PC-9 (cell line): ENCODE measurements around the gene MCCD1. TPM values are rescaled to one million over a fixed set of nuclear protein-coding genes. Genes with fewer than 3 reads are reported as not detected.

Source experiments
- BruUV-seq: library from RNA; stranded (reverse); fragments of 400-500 nt; replicated peaks from 2 replicates; lab custom pipeline; 2021; lab: Mats Ljungman, UMichigan
- CTCF ChIA-PET: fragments of 300-600 bp; sonication (Branson Sonifier 250); formaldehyde crosslinking; loops from one replicate; lab custom pipeline; 2022; ENCODE audit warnings: antibody characterized with exemption; lab: Charles Lee
- POLR2A ChIA-PET: fragments of 300-600 bp; sonication (Branson Sonifier 250); formaldehyde crosslinking; loops from one replicate; lab custom pipeline; 2022; ENCODE audit warnings: antibody characterized with exemption; ENCODE audit not compliant: unreplicated experiment; lab: Charles Lee
- DNase-seq, 2 experiments: peaks; one replicate each; pipeline versions ENCODE4 v3.0.0 to v3.0.0-alpha.2; 2015 to 2022; ENCODE audit warnings: mixed read lengths in 1 of 2
- H2AFZ ChIP-seq: fragments of 200-600 bp; sonication (generic); 2 replicates; pipeline ENCODE4 v1.8.1; 2017; ENCODE audit warnings: antibody characterized with exemption
- H3F3A ChIP-seq: fragments of 200-600 bp; sonication (generic); 2 replicates; pipeline ENCODE4 v1.8.1; 2017; ENCODE audit warnings: antibody characterized with exemption, mild to moderate bottlenecking, low read depth; ENCODE audit not compliant: insufficient read depth
- H3K27ac ChIP-seq: fragments of 200-600 bp; sonication (generic); 2 replicates; pipeline ENCODE4 v1.6.1; 2016; ENCODE audit warnings: mixed run types
- H3K27me3 ChIP-seq: fragments of 200-600 bp; sonication (generic); 2 replicates; pipeline ENCODE4 v1.6.1; 2016; ENCODE audit warnings: low read depth, mixed run types; ENCODE audit not compliant: insufficient read depth
- H3K36me3 ChIP-seq: fragments of 200-600 bp; sonication (generic); 2 replicates; pipeline ENCODE4 v1.6.1; 2016; ENCODE audit warnings: low read depth, mixed run types
- H3K4me1 ChIP-seq: fragments of 200-600 bp; sonication (generic); replicated peaks from 2 replicates; pipeline ENCODE4 v1.6.1; 2016; ENCODE audit warnings: mixed run types; ENCODE audit not compliant: insufficient read depth
- H3K4me2 ChIP-seq: fragments of 200-600 bp; sonication (generic); 2 replicates; pipeline ENCODE4 v1.6.1; 2017; ENCODE audit warnings: mixed run types
- H3K4me3 ChIP-seq: fragments of 200-600 bp; sonication (generic); 2 replicates; pipeline ENCODE4 v1.6.1; 2016; ENCODE audit warnings: mixed run types
- H3K79me2 ChIP-seq: fragments of 200-600 bp; sonication (generic); 2 replicates; pipeline ENCODE4 v1.6.1; 2017; ENCODE audit warnings: low read depth, mixed run types
- H3K9me2 ChIP-seq: fragments of 200-600 bp; sonication (generic); 2 replicates; pipeline ENCODE4 v1.8.1; 2017; ENCODE audit warnings: mild to moderate bottlenecking; ENCODE audit not compliant: insufficient read depth
- H3K9me3 ChIP-seq: fragments of 200-600 bp; sonication (generic); 2 replicates; pipeline ENCODE4 v1.8.1; 2016; ENCODE audit warnings: low read depth; ENCODE audit not compliant: insufficient read depth
- H4K20me1 ChIP-seq: fragments of 200-600 bp; sonication (generic); 2 replicates; pipeline ENCODE4 v1.8.1; 2017; ENCODE audit not compliant: insufficient read depth
- EZH2 ChIP-seq: fragments of 200-600 bp; sonication (generic); IDR thresholded peaks from 2 replicates; pipeline ENCODE4 v1.8.0; 2017; ENCODE audit warnings: antibody characterized with exemption, low read depth
- intact Hi-C: fragments of 100-400 bp; cut with micrococcal nuclease; formaldehyde crosslinking; loops from one replicate; pipeline ENCODE4 v1.10.0; 2022; ENCODE audit not compliant: unreplicated experiment
- total RNA-seq: library from RNA; stranded (reverse); gene quantifications from 2 replicates; pipeline ENCODE4 v1.2.3, GENCODE V29; 2021
- TF ChIP-seq, protein P1 (sequence below): fragments of 200-600 bp; sonication (generic); conservative IDR thresholded peaks from 2 replicates; pipeline ENCODE4 v1.6.1; 2017; ENCODE audit warnings: mixed run types, antibody characterized with exemption, mild to moderate bottlenecking, moderate library complexity

MCCD1 gene
- total RNA-seq, 1 experiment from 2014 or later: not detected

DNA sequence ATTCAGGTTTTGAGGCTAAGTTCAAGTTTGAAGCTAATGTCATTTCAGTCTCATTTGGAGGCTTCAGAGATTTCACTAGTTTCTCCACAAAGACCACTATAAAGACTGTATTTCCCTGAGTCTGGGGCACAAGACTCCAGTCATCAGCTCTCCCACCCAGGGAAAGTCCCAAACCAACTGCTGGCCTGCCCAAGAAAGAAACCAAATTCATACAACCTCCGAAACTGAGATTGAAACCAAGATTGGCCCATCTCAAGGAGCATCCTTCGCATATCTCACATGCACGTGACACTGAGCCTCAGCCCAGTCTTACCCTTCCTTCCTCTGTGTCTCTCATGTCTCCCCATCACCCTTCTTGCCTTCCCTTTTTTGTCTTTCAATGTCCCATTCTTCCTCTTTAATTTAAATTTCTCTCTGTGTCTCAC is 39.8 kb downstream of the MCCD1 start:
- H3K4me2 ChIP-seq: no peak overlapping the region
- POLR2A ChIA-PET: interaction anchor here (0.6 kb wide), 1 partner anchor 259 kb away, joined by 3 read pairs; no protein-coding TSS in a partner anchor

DNA sequence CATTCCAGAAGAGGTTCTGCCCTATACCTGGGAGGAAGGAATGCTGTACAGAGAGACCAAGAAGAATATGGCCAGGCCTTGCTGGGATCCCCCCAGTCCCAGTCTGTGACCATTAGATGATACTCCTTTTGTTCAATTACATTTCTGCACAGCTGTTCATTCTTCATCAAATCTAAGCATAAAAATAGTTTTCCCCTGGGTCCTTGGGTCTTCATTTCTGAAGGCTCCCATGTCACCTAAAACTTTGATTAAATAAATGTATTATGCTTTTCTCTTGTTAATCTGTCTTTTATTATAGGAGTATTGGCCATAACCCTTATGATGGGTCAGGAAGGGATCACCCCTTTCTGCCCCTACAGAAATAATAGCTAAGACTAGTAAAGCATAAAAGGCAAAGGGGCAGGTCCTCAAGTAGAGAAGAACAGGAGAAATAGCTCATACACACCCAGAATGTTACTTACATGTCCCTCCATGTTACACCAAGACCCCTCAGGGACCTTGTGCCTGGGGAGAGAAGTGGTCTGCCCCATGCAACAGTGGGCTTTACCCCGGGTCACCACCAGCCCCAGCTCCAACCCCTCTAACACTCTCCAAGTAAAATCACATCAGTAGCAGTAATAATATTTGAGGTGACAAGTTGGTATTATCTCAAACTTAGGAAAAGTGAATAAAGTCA is 41.2 kb downstream of the MCCD1 start:
- H4K20me1 ChIP-seq: no peaks in the 10 kb centered on the region
- no peak overlapping the region for H3K4me2 ChIP-seq
- no peaks in the 10 kb centered on the region for H3K36me3 ChIP-seq
- H3K27ac ChIP-seq: no peak overlapping the region
- H3K9me2 ChIP-seq: no peaks in the 10 kb centered on the region
- H3K9me3 ChIP-seq: no peaks in the 10 kb centered on the region
- POLR2A ChIA-PET: interaction anchor here (0.6 kb wide), 1 partner anchor 40 kb away, joined by 5 read pairs; no protein-coding TSS in a partner anchor
- H3K4me3 ChIP-seq: no peak overlapping the region
- no peaks in the 10 kb centered on the region for H3K27me3 ChIP-seq
- DNase-seq: no peak
- H2AFZ ChIP-seq: no peak overlapping the region
- no peaks in the 10 kb centered on the region for H3F3A ChIP-seq
- BruUV-seq: no TSS peak
- intact Hi-C loops: no loop called here
- H3K4me1 ChIP-seq: no peaks in the 10 kb centered on the region
- H3K79me2 ChIP-seq: no peaks in the 10 kb centered on the region
- CTCF ChIA-PET: interaction anchor here (0.6 kb wide), 1 partner anchor 406 kb away, joined by 3 read pairs; no protein-coding TSS in a partner anchor
- TF ChIP-seq EZH2: no peak
- TF ChIP-seq, protein P1, sequence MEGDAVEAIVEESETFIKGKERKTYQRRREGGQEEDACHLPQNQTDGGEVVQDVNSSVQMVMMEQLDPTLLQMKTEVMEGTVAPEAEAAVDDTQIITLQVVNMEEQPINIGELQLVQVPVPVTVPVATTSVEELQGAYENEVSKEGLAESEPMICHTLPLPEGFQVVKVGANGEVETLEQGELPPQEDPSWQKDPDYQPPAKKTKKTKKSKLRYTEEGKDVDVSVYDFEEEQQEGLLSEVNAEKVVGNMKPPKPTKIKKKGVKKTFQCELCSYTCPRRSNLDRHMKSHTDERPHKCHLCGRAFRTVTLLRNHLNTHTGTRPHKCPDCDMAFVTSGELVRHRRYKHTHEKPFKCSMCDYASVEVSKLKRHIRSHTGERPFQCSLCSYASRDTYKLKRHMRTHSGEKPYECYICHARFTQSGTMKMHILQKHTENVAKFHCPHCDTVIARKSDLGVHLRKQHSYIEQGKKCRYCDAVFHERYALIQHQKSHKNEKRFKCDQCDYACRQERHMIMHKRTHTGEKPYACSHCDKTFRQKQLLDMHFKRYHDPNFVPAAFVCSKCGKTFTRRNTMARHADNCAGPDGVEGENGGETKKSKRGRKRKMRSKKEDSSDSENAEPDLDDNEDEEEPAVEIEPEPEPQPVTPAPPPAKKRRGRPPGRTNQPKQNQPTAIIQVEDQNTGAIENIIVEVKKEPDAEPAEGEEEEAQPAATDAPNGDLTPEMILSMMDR: no peak

More for the DNA sequence above, 39.8 kb downstream of the MCCD1 start:
- Histone ChIP-seq H2AFZ (no peak overlapping the region), H3K36me3 (no peaks in the 10 kb centered on the region), H3K79me2 (no peaks in the 10 kb centered on the region), H3K4me3 (no peak overlapping the region), H3F3A (no peaks in the 10 kb centered on the region), H3K27me3 (no peaks in the 10 kb centered on the region), H3K9me2 (no peaks in the 10 kb centered on the region), H3K4me1 (no peaks in the 10 kb centered on the region), H3K9me3 (no peaks in the 10 kb centered on the region), H3K27ac (no peak overlapping the region), H4K20me1 (no peaks in the 10 kb centered on the region)
- no peak for DNase-seq
- TF ChIP-seq EZH2: no peak
- TF ChIP-seq, protein P1: no peak
- CTCF ChIA-PET: no interaction called here
- intact Hi-C loops: no loop called here
- BruUV-seq: no TSS peak

DNA sequence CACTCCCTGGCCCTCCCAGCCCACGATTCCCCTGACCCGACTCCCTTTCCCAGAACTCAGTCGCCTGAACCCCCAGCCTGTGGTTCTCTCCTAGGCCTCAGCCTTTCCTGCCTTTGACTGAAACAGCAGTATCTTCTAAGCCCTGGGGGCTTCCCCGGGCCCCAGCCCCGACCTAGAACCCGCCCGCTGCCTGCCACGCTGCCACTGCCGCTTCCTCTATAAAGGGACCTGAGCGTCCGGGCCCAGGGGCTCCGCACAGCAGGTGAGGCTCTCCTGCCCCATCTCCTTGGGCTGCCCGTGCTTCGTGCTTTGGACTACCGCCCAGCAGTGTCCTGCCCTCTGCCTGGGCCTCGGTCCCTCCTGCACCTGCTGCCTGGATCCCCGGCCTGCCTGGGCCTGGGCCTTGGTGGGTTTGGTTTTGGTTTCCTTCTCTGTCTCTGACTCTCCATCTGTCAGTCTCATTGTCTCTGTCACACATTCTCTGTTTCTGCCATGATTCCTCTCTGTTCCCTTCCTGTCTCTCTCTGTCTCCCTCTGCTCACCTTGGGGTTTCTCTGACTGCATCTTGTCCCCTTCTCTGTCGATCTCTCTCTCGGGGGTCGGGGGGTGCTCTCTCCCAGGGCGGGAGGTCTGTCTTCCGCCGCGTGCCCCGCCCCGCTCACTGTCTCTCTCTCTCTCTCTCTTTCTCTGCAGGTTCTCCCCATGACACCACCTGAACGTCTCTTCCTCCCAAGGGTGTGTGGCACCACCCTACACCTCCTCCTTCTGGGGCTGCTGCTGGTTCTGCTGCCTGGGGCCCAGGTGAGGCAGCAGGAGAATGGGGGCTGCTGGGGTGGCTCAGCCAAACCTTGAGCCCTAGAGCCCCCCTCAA is 43.5 kb downstream of the MCCD1 start, which contains the start of gene LTA:
LTA (plus strand) TSS at position 249 of the 871 bp plus-strand sequence; CDS start at position 703, 454 bp downstream.
- CTCF ChIA-PET: no interaction called here
- Histone ChIP-seq H4K20me1 (no peaks in the 10 kb centered on the region), H3K9me3 (no peaks in the 10 kb centered on the region), H3K36me3 (no peaks in the 10 kb centered on the region), H3K79me2 (no peaks in the 10 kb centered on the region), H3K4me3 (no peak within 1 kb of the TSS), H2AFZ (no peak within 1 kb of the TSS), H3K4me2 (no peak within 1 kb of the TSS), H3F3A (no peaks in the 10 kb centered on the region), H3K9me2 (no peaks in the 10 kb centered on the region), H3K4me1 (no peaks in the 10 kb centered on the region), H3K27me3 (0 out of 2 replicates have a peak, but pooled peaks cover 5% of the 10 kb centered on the region), H3K27ac (no peak within 1 kb of the TSS)
- DNase-seq: no peak
- intact Hi-C loops: no loop called here
- POLR2A ChIA-PET: no interaction called here
- BruUV-seq: no TSS peak
- TF ChIP-seq, protein P1: no peak
- TF ChIP-seq EZH2: no peak
